HG03520 (cell line): ENCODE data around the gene RNF151.
"Not testable (repeated sequence)": the region's sequence is repeated elsewhere in the genome, so short reads cannot be mapped to it uniquely, and the experiment has no call there.

ENCODE experiments used
- ATAC-seq: cut with Tn5 transposase; IDR thresholded peaks from one replicate; pipeline ENCODE4 v1.9.1; 2021; ENCODE audit warnings: mild to moderate bottlenecking, moderate library complexity; ENCODE audit not compliant: unreplicated experiment

RNF151 gene

DNA sequence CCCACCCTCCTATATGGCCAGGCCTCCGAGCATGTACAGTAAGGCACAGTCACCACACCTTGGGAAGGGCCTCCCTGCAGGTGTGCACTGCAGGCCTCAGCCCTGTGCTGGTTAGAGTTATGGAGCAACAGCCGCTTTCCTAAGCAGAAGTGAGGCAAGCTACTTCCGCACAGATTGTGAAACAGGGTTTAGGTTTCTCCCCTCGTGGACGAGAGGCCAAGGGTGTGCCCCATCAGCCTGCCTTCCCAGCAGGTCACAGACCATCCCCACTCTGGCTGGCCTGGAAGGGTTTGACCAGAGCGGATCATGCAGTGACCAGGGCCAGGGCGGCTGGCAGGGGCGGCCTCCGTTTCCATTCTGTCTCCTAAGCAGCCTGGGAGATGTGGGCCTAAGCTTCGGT is 28.3 kb upstream of the RNF151 start:
- no peak for ATAC-seq

DNA sequence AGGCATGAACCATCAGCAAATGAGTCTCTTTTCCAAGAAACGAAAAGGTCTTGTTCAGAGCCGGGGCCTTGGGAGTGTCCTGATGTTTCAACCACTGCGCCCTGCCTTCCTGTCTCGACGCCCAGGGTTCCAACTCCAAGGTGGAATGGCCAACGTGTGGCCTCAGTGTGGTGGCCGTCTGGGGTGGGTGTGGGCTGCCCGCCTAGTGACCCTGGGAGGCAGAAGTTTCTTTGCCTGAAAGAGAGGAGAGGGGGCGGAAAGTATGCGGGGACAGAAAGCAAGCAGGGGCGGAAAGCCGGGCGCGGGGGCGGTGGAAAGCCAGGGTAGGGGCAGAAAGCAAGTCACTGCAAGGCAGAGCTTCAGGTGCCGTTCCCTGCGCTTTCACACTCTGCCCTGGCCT is 27.7 kb upstream of the RNF151 start:
- ATAC-seq, result no peak

DNA sequence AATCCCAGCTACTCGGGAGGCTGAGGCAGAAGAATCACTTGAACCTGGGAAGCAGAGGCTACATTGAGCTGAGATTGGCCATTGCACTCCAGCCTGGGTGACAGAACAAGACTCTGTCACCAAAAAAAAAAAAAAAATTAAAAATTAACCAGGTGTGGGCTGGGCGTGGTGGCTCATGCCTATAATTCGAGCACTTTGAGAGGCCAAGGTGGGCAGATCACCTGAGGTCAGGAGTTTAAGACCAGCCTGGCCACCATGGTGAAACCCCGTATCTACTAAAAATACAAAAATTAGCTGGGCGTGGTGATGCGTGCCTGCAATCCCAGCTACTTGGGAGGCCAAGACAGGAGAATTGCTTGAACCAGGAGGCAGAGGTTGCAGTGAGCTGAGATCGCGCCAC is 26.8 kb upstream of the RNF151 start:
- not testable (repeated sequence) for ATAC-seq

- ATAC-seq, result no peak
Observed at GRCh38 chr16:1940273-1941161, 26.1 kb upstream of the RNF151 start.

DNA sequence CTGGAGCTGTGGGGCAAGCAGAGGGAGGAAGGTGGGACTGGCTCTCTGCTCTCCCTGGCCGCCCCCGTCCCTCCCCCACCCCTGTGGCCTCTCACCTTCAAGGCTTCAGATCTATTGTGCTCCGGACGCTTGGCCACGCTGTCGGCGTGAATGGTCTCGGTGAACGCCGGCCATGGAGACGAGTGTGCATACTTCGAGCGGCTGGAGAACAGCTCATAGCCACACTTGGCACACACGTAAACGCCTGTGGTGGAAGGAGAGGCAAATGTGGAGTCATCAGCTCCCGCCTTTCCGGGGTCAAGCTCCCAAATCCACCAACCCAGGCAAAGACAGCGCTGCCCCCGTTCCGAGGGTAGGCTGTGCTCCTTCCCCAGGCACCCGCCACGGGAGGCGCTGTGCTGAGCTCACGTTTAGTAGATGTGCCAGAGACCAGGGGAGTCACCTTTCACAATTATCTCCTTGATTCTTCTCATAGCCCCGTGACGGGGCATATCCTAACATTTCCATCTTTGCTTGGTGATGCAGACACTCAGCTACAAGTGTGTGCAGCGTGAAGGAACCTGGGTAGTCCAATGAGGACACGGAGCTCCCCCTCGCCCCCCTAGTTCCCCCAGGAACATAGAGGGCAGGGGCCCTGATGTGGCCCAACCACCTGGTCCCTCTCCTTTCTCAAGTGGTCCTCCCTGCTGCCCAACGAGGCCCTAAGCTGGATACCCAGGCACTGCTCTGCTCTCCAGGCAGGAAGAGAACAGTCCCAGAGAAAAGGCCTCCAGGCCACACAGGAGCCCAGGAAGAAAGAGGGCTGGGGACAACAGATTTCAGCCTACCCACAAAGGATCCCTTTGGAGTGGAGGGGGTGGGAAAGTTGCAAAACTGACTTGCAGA is 25.3 kb upstream of the RNF151 start:
- ATAC-seq, result no peak

DNA sequence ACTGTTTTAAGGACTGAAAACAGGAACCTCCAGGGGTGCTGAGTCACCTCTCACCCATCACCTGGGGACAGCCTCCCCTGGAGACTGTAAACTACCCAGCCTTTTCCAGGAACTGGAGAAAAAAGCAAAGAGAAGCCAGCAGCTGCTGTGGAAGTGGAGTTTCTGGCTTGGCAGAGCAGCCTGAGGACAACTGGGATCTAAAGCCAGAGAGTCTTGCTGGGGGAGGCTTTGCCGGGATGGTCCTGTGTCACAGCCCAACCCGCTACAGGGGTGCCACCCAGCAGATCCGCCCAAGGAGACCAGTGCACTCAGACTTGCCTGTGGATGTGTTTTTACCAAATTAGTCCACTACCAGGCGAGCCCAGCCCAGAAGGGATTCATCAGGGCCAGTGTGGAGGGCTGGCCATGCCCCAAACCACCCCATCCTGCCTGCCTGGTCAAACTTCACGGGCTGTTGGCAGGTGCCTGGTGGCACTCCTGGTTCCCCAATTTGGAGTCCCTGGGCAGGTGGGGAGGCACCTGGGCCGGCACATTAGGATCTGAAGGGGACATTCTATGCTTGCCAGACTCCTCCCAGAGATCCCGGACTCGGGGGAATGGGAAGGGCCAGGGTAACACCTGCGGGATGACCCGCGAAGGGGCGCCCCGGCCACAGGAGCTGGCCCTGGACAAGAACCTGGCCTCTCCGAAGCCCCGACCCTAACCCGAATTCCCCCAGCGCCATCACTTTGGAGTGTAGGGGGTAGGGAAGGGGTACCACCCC is 24.4 kb upstream of the RNF151 start:
- ATAC-seq, result no peak

GRCh38 chr16:1942810-1943726 is 23.6 kb upstream of the RNF151 start, which contains the start of gene MSRB1:
MSRB1 (minus strand) TSS chr16:1943199; CDS start chr16:1943156, 43 bp downstream.
- peak; percentile 90 for ATAC-seq

DNA sequence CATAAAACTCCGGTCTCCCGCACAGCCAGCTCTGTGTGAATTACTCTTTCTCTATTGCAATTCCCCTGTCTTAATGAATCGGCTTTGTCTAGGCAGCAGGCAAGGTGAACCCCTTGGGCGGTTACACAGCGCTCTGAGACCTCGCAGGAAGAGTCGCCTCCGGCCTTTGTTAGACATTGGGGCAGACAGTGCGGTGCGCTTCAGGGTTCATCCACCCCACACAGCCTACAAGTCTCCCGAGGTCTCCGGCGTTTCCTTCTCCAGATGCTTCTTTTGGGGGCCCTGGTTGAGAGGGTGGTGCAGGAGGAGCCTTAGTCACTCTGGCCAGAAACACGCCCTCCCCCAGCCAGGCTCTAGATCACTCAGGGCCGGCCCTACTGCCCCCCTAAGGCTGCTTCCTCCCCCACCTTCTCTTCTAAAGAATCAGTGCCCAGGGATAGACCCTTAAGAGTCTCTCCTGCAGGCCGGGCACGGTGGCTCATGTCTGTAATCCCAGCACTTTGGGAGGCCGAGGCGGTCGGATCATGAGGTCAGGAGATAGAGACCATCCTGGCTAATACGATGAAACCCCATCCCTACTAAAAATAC is 21.9 kb upstream of the RNF151 start:
- no peak for ATAC-seq

DNA sequence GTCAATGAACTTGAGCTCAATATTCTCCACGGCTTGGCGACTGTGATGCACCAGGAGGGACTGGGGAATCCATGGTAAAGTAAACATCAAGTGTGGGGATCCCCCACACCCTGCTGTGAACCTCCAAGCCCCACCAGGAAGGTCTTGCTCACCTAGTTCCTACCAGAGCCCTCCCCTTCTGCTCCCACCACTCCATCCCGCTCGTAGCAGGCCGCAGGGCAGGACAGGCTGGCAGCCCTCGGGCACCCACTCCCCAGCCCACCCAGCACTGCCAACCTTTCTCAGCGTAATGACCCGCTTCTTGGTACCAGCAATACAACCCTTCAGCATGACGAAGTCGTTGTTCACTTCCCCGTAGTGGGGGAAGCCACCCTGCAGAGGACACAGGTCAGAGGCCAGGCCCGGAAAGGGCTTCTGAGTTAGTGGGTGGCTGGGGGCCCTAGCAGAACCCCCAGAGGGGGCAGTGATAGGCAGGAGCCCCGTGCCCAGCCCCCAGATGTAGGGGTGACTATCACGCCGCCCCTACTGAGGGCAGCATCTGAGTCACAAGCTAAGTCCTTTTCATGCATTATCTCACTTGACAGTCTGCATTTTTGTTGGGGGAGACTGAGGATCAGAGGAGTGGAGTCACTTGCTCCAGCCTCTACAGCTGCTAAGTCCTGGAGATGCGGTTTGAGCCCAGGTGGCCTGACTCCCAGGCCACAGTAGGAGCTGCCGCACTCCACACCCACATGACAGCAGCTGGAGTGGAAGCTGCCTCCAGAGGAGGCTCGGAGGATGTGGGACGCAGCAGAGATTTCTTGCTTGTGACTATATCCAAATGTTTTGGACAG is 20.9 kb upstream of the RNF151 start:
- no peak for ATAC-seq

- ATAC-seq, result no peak
Observed at GRCh38 chr16:1946495-1947368, 19.9 kb upstream of the RNF151 start.

DNA sequence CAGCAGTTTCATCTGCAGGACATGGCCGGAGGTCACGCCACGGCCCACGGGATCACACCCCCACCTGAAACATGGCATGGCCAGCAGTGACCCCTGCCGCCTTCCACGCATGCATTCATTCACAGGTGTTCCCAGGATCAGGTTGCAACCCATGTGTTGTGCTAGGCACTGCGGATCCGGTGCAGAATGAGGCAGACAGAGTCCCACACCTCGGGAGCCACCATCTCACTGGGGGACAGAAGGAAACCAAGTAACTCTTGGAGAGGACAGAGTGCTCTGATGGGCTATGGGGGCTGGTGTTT is 19.3 kb upstream of the RNF151 start:
- no peak for ATAC-seq

DNA sequence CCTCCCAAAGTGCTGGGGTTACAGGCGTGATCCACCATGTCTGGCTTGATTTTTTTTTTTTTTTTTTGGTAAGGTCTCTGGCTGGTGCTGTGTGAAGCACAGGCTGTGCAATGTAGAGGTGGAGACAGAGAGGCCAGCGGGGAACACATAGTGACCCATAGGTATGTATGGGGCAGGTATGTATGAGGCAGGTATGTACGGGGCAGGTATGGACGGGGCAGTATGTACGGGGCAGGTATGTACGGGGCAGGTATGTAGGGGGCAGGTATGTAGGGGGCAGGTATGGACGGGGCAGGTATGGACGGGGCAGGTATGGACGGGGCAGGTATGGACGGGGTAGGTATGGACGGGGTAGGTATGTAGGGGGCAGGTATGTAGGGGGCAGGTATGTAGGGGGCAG is 17.1 kb upstream of the RNF151 start:
- no peak for ATAC-seq

- no peak for ATAC-seq
Observed at GRCh38 chr16:1950047-1950446, 16.6 kb upstream of the RNF151 start.

- ATAC-seq, result no peak
Observed at GRCh38 chr16:1950559-1950958, 16.1 kb upstream of the RNF151 start.

GRCh38 chr16:1953734-1954133 is 12.9 kb upstream of the RNF151 start:
- ATAC-seq, result no peak

DNA sequence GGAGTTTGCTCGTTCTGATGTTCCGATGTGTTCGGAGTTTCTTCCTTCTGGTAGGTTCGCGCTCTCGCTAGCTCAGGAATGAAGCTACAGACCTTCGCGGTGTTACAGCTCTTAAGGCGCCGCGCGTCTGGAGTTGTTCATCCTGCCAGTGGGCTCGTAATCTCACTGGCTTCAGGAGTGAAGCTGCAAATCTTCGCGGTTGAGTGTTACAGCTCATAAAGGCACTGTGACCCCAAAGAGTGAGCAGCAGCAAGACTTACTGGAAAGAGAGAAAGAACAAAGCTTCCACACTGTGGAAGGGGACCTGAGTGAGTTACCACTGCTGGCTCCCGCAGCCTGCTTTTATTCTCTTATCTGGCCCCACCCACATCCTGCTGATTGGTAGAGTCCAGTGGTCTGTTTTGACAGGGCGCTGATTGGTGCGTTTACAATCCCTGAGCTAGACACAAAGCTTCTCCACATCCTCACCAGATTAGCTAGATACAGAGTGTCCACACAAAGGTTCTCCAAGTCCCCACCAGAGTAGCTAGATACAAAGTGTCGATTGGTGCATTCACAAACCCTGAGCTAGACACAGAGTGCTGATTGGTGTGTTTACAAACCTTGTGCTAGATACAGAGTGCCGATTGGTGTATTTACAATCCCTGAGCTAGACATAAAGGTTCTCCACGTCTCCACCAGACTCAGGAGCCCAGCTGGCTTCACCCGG is 9.1 kb upstream of the RNF151 start:
- ATAC-seq, result not testable (repeated sequence)

DNA sequence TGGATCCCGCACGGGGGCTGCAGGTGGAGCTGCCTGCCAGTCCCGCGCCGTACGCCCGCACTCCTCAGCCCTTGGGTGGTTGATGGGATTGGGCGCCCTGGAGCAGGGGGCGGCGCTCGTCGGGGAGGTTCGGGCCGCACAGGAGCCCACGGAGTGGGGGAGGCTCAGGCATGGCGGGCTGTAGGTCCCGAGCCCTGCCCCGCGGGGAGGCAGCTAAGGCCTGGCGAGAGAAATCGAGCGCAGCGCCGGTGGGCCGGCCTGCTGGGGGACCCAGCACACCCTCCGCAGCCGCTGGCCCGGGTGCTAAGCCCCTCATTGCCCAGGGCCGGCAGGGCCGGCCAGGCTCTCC is 8.5 kb upstream of the RNF151 start:
- ATAC-seq, result not testable (repeated sequence)
